GM21825 (cell line): ENCODE data around the gene COX7B2.

ENCODE experiments used
- ATAC-seq: cut with Tn5 transposase; IDR thresholded peaks from one replicate; pipeline ENCODE4 v1.9.1; 2021; ENCODE audit warnings: mild to moderate bottlenecking, moderate library complexity; ENCODE audit not compliant: unreplicated experiment

Gene COX7B2

DNA sequence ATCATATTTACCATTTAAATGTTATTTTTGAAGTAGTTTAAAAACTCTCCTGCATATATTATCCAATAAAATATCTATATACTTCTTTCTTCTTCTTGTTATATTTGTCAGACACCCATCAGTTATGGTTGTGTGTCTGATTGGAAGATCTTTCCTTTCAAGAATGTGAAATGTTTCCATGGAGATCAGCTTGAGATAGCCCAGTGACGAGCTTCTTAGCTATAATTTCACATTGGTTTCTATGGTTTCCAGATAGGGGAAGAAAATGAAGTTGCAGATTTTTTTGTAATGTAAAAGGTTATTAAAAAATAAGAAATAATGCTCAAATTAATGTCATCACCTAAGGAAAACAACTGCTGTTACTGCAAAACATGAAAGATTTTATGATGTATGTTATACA, 189.0 kb downstream of the COX7B2 start:
- no peak for ATAC-seq

DNA sequence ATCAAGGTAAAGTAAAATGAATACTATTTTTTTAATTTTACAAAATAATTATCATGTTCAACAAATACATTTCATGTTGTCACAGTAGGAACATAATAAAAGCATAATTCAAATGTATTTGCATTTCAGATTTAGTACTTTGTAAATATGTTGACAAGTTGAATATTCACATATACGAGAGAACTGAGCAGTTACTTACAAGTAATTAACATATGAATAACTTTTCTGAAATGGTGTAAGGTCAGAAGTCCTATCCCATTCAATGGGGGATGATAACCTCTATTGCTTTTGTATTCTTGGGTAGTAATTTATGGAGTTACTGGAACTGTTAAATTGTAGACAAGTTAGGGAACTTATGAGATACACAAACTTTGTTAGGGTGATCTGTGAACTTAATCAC, 191.1 kb downstream of the COX7B2 start:
- ATAC-seq = no peak

DNA sequence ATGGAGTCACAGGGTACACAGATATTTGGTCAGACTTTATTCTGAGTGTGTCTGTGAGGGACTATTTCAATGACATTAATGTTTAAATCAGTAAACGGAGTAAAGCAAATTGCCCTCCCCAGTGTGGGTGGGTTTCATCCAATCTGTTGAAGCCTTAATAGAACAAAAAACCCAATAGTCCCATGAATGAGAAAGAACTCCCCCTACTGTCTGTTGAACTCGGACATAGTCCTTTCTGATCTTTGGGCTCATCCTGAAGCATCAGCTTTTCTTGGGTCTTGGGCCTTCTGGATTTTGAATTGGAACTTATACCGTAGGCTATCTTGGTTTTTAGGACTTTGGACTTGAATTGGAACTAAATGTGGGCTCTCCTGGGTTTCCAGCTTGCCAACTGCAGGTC, 193.6 kb downstream of the COX7B2 start:
- ATAC-seq = no peak

DNA sequence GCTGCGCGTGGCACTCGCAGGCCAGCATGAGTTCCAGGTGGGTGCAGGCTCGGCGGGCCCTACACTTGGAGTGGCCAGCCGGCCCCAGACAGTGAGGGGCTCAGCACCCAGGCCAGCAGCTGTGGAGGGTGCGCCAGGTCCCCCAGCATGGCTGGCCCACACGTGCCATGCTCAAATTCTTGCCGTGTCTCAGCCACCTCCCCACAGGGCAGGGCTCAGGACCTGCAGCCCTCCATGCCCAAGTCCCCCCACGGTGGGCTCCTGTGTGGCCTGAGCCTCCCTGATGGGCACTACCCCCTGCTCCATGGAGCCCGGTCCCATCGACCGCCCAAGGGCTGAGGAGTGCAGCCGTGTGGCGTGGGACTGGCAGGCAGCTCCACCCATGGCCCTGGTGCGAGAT, 210.2 kb downstream of the COX7B2 start:
- ATAC-seq = no peak
